A673 (cell line): Measurements from ENCODE around the gene TH.

Experiments used
- CTCF ChIP-seq: fragments of 300-800, 200-600 bp; sonication (generic); conservative IDR thresholded peaks from 2 replicates; pipeline ENCODE4 v1.5.1; 2017; ENCODE audit warnings: low read depth, mild to moderate bottlenecking, antibody characterized with exemption, low read length, moderate library complexity, mixed read lengths
- EZH2 ChIP-seq: fragments of 200-600 bp; sonication (generic); IDR thresholded peaks from 2 replicates; pipeline ENCODE4 v1.6.1; 2017; ENCODE audit warnings: borderline replicate concordance, low read depth, mild to moderate bottlenecking, mixed read lengths, antibody characterized with exemption, low read length; ENCODE audit not compliant: poor library complexity, severe bottlenecking

- TF ChIP-seq CTCF (no peak), EZH2 (no peak)
Observed at GRCh38 chr11:2210366-2211112, 38.9 kb upstream of the TH start.
